SK-N-SH (cell line): ENCODE measurements around the gene RRM2.

Experiments
- CHD2 ChIP-seq: fragments of 150-350 bp; IDR thresholded peaks from 2 replicates; pipeline ENCODE4 v1.6.1; 2018; ENCODE audit warnings: low read length; ENCODE audit not compliant: partially characterized antibody
- CTCF ChIP-seq: fragments of 200-600 bp; sonication (generic); IDR thresholded peaks from 2 replicates; pipeline ENCODE4 v1.6.1; 2017; ENCODE audit warnings: antibody characterized with exemption, mild to moderate bottlenecking, moderate library complexity
- ELF1 ChIP-seq: IDR thresholded peaks from 2 replicates; pipeline ENCODE4 v1.4.0; 2012
- FOXJ3 ChIP-seq: sonication (generic); formaldehyde crosslinking; IDR thresholded peaks from 2 replicates; pipeline ENCODE4 v1.5.1; 2020; ENCODE audit warnings: mild to moderate bottlenecking, missing genetic modification reagents
- GABPA ChIP-seq: IDR thresholded peaks from 2 replicates; pipeline ENCODE4 v1.4.0; 2012; ENCODE audit warnings: low read depth, mild to moderate bottlenecking
- POLR2AphosphoS5 ChIP-seq: IDR thresholded peaks from 2 replicates; pipeline ENCODE4 v1.6.1; 2012; ENCODE audit warnings: low read depth, low read length
- RCOR1 ChIP-seq: fragments of 150-350 bp; IDR thresholded peaks from 2 replicates; pipeline ENCODE4 v1.6.1; 2017; ENCODE audit warnings: antibody characterized with exemption, low read length
- REST ChIP-seq: IDR thresholded peaks from 2 replicates; pipeline ENCODE4 v1.6.1; 2012; ENCODE audit warnings: mild to moderate bottlenecking, low read depth, low read length, moderate library complexity
- RFX5 ChIP-seq: IDR thresholded peaks from 2 replicates; pipeline ENCODE4 v1.6.1; 2012; ENCODE audit warnings: mild to moderate bottlenecking, improper control_type of control experiment, low read length
- SIN3A ChIP-seq: IDR thresholded peaks from 2 replicates; pipeline ENCODE4 v1.6.1; 2012; ENCODE audit warnings: low read depth, mild to moderate bottlenecking, low read length, moderate library complexity, borderline replicate concordance
- TEAD4 ChIP-seq: IDR thresholded peaks from 2 replicates; pipeline ENCODE4 v1.4.0; 2012; ENCODE audit warnings: mild to moderate bottlenecking, borderline replicate concordance; ENCODE audit not compliant: insufficient read depth
- USF1 ChIP-seq: IDR thresholded peaks from 2 replicates; pipeline ENCODE4 v1.4.0; 2012; ENCODE audit warnings: low read depth, borderline replicate concordance

GRCh38 chr2:10119027-10119325 is 3.6 kb upstream of the RRM2 start:
- no peak for TF ChIP-seq POLR2AphosphoS5
- TF ChIP-seq GABPA: no peak
- no peak for TF ChIP-seq SIN3A
- TF ChIP-seq CTCF: no peak
- TF ChIP-seq CHD2: no peak
- TF ChIP-seq RFX5: no peak
- no peak for TF ChIP-seq USF1
- no peak for TF ChIP-seq TEAD4
- TF ChIP-seq REST: no peak
- TF ChIP-seq RCOR1: no peak
- no peak for TF ChIP-seq FOXJ3
- TF ChIP-seq ELF1: no peak
